ENCODE results near the gene JAKMIP3.

Gene JAKMIP3

GRCh38 chr10:132065491-132066105 is at the start of gene JAKMIP3:
JAKMIP3 (plus strand) TSS chr10:132065946; CDS start chr10:132104809, 38,863 bp downstream.
- DNase-seq (ENCODE audit: low spot score): no peak

GRCh38 chr10:132016514-132016913 is 49.2 kb upstream of the JAKMIP3 start:
- no peak for DNase-seq (ENCODE audit: low spot score)

GRCh38 chr10:132018446-132018845 is 47.3 kb upstream of the JAKMIP3 start:
- DNase-seq (ENCODE audit: low spot score): no peak

GRCh38 chr10:132019366-132019765 is 46.4 kb upstream of the JAKMIP3 start:
- no peak for DNase-seq (ENCODE audit: low spot score)

GRCh38 chr10:132020456-132020855 is 45.3 kb upstream of the JAKMIP3 start:
- DNase-seq (ENCODE audit: low spot score): no peak

GRCh38 chr10:132021046-132021445 is 44.7 kb upstream of the JAKMIP3 start:
- DNase-seq (ENCODE audit: low spot score): no peak

- DNase-seq (ENCODE audit: low spot score): no peak
Observed at GRCh38 chr10:132021504-132022143, 44.1 kb upstream of the JAKMIP3 start.

GRCh38 chr10:132022241-132022640 is 43.5 kb upstream of the JAKMIP3 start:
- DNase-seq (ENCODE audit: low spot score): no peak

GRCh38 chr10:132023092-132023811 is 42.5 kb upstream of the JAKMIP3 start:
- peak; percentile 66 for DNase-seq (ENCODE audit: low spot score)

GRCh38 chr10:132027423-132027983 is 38.2 kb upstream of the JAKMIP3 start:
- DNase-seq (ENCODE audit: low spot score): no peak

- DNase-seq (ENCODE audit: low spot score): no peak
Observed at GRCh38 chr10:132028706-132029105, 37.0 kb upstream of the JAKMIP3 start.

GRCh38 chr10:132030898-132031463 is 34.8 kb upstream of the JAKMIP3 start:
- DNase-seq (ENCODE audit: low spot score): no peak

GRCh38 chr10:132033632-132034031 is 32.1 kb upstream of the JAKMIP3 start:
- DNase-seq (ENCODE audit: low spot score): no peak

- DNase-seq (ENCODE audit: low spot score): no peak
Observed at GRCh38 chr10:132035476-132035875, 30.3 kb upstream of the JAKMIP3 start.

- no peak for DNase-seq (ENCODE audit: low spot score)
Observed at GRCh38 chr10:132036153-132036886, 29.4 kb upstream of the JAKMIP3 start.

- no peak for DNase-seq (ENCODE audit: low spot score)
Observed at GRCh38 chr10:132036887-132037675, 28.7 kb upstream of the JAKMIP3 start.

GRCh38 chr10:132037676-132037975 is 28.1 kb upstream of the JAKMIP3 start:
- no peak for DNase-seq (ENCODE audit: low spot score)

- DNase-seq (ENCODE audit: low spot score): no peak
Observed at GRCh38 chr10:132039371-132039770, 26.4 kb upstream of the JAKMIP3 start.

- no peak for DNase-seq (ENCODE audit: low spot score)
Observed at GRCh38 chr10:132040046-132040445, 25.7 kb upstream of the JAKMIP3 start.

- DNase-seq (ENCODE audit: low spot score): no peak
Observed at GRCh38 chr10:132041340-132041739, 24.4 kb upstream of the JAKMIP3 start.
